BJ (cell line): ENCODE data around the gene AUH. TPM values are rescaled to one million over a fixed set of nuclear protein-coding genes. Genes with fewer than 3 reads are reported as not detected.

Experiments
- CTCF ChIA-PET: fragments of 350-600 bp; formaldehyde crosslinking; extraction: SDS; loops from one replicate; lab custom pipeline; 2021; ENCODE audit warnings: antibody characterized with exemption, inconsistent platforms; lab: Yijun Ruan, JAX
- POLR2A ChIA-PET: fragments of 300-600 bp; sonication (Branson Sonifier 250); formaldehyde crosslinking; extraction: SDS; loops from one replicate; lab custom pipeline; 2021; ENCODE audit warnings: antibody characterized with exemption; lab: Charles Lee
- DNase-seq: peaks from one replicate; pipeline ENCODE4 v3.0.0-alpha.2; 2011; ENCODE audit warnings: low read depth
- H3K27me3 ChIP-seq: 2 replicates; pipeline ENCODE4 v1.6.0; 2011; ENCODE audit warnings: low read length; ENCODE audit not compliant: control insufficient read depth, insufficient read depth
- H3K36me3 ChIP-seq: 2 replicates; pipeline ENCODE4 v1.5.1; 2011; ENCODE audit warnings: low read length; ENCODE audit not compliant: control insufficient read depth, insufficient read depth
- H3K4me3 ChIP-seq: 2 replicates; pipeline ENCODE4 v1.5.1; 2011; ENCODE audit warnings: low read depth, mild to moderate bottlenecking, control low read depth, low read length
- polyA plus RNA-seq: library from polyadenylated mRNA; depleted of rRNA; stranded (reverse); fragments of >200 nt; gene quantifications from 2 replicates; pipeline ENCODE4 v1.2.3, GENCODE V29; 2011
- TF ChIP-seq, protein P1 (sequence below): IDR thresholded peaks from 2 replicates; pipeline ENCODE4 v1.5.1; 2011; ENCODE audit warnings: low read depth, mild to moderate bottlenecking, control low read depth, inconsistent platforms, low read length, moderate library complexity; ENCODE audit not compliant: insufficient read depth

AUH gene
- polyA plus RNA-seq, 1 experiment: 4.1 TPM

DNA sequence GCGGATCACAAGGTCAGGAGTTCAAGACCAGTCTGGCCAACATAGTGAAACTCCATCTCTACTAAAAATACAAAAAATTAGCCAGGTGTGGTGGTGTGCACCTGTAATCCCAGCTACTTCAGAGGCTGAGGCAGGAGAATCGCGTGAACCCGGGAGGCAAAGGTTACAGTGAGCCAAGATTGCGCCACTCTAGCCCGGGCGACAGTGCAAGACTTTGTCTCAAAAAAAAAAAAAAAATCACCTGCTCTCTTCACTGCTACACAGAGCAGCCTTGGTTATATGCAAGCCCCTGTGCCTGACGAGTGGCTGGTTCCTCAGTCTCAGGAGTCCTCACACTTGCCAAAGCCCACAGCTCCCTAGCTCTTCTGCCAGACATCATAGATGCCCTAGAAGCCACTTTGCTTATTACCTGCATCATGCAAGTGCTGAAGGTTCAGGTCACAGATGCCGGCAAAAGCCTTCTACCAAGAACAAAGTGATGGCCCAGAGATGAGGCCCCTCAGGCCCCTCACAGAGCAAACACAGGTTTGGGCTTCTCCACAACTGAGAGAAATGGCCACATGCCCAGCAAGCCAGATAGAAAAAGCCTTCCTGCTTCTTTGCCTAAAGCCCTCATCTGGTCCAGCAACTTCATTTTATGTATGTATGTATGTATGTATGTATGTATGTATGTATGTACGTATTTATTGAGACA, 176.4 kb downstream of the AUH start:
- ChIA-PET CTCF (interaction anchor here (0.7 to 1.6 kb wide), 2 partner anchors 10 to 12 kb away, joined by 3 read pairs; no protein-coding TSS in a partner anchor), POLR2A (no interaction called here)
- no peaks in the 10 kb centered on the region for H3K36me3 ChIP-seq
- no peaks in the 10 kb centered on the region for H3K27me3 ChIP-seq
- TF ChIP-seq, protein P1, sequence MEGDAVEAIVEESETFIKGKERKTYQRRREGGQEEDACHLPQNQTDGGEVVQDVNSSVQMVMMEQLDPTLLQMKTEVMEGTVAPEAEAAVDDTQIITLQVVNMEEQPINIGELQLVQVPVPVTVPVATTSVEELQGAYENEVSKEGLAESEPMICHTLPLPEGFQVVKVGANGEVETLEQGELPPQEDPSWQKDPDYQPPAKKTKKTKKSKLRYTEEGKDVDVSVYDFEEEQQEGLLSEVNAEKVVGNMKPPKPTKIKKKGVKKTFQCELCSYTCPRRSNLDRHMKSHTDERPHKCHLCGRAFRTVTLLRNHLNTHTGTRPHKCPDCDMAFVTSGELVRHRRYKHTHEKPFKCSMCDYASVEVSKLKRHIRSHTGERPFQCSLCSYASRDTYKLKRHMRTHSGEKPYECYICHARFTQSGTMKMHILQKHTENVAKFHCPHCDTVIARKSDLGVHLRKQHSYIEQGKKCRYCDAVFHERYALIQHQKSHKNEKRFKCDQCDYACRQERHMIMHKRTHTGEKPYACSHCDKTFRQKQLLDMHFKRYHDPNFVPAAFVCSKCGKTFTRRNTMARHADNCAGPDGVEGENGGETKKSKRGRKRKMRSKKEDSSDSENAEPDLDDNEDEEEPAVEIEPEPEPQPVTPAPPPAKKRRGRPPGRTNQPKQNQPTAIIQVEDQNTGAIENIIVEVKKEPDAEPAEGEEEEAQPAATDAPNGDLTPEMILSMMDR: no peak
- no peak overlapping the region for H3K4me3 ChIP-seq
- DNase-seq: no peak

DNA sequence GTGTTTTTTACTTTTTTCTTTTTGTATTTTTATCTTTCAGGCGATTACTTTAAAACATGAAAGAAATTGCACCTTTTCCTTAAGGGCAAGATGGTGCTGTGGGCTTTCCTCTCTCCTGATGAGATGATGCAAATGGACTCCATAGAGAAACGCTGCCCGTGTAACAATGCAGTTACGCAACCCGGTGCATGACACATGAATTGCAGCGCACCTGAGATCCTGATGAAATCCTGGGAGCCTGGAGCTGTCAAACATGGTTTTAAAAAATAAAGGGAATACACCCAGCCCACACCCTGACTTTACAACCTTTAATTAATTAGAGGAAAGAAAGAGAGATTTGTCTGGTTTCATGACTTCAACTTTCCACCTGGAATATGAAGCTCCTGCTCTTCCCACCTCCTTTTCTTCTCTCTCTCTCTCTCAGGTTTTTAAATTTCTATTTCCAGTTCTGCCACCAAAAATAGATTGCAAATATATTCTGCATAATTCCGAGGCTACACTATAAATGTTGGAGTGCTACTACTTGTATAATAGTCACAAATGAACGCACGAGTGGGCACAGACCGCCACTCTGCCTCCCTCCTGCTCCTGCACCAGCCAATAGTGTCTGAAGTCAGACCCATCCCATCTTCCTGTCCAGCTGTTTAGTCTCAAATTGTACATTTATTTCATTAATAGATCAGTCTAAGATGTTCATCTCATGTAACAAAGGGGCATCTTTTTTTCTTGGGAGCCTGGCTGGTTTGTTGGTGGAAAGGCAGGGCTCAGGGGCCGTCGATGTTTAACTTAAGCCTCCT, 179.1 kb downstream of the AUH start:
- no peak overlapping the region for H3K4me3 ChIP-seq
- CTCF ChIA-PET: interaction anchor here (1.0 kb wide), 1 partner anchor 43 kb away, joined by 4 read pairs; no protein-coding TSS in a partner anchor
- H3K27me3 ChIP-seq: no peaks in the 10 kb centered on the region
- H3K36me3 ChIP-seq: no peaks in the 10 kb centered on the region
- TF ChIP-seq, protein P1: no peak
- POLR2A ChIA-PET: no interaction called here
- DNase-seq: no peak

DNA sequence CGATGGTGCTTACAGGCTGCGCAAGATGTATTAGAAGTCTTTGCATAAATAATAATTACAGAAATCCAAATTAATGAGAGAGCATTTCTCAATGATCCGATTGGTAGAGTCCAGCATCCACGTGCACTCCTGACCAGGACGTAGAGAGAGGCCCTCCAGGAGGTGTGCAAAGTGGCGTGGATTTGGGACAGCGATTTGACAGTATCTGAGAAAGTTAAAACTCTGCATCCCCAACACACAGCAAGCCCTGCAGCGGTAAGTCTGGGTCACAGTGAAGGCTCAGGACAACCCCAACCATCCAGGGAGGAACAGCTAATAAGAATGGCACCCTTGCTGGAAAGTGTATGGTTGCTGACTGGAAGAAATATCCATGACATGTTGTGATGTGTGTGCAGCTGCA, 180.2 kb downstream of the AUH start:
- ChIA-PET CTCF (interaction anchor here (0.7 kb wide), 1 partner anchor 29 kb away, joined by 3 read pairs; no protein-coding TSS in a partner anchor), POLR2A (no interaction called here)
- H3K27me3 ChIP-seq: no peaks in the 10 kb centered on the region
- no peaks in the 10 kb centered on the region for H3K36me3 ChIP-seq
- DNase-seq: no peak
- no peak overlapping the region for H3K4me3 ChIP-seq
- TF ChIP-seq, protein P1: no peak

DNA sequence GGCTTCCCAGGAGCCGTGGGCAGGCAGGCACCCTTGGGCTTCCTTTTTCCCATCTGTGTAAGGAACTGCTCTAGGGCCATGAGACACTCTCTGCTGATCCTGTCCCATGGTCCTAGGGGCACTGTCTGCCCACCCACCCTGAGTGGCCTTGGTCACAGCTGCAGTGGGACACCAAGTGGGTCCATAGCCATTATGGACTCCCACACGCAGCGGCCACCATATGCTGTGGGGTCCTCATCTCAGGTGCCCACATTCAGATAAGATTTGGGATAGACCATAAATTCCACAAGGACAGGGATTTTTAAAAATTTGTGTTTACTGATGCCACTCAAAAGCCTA, 180.8 kb downstream of the AUH start:
- Histone ChIP-seq H3K4me3 (no peak overlapping the region), H3K36me3 (no peaks in the 10 kb centered on the region), H3K27me3 (no peaks in the 10 kb centered on the region)
- TF ChIP-seq, protein P1: no peak
- POLR2A ChIA-PET: no interaction called here
- CTCF ChIA-PET: no interaction called here
- no peak for DNase-seq

DNA sequence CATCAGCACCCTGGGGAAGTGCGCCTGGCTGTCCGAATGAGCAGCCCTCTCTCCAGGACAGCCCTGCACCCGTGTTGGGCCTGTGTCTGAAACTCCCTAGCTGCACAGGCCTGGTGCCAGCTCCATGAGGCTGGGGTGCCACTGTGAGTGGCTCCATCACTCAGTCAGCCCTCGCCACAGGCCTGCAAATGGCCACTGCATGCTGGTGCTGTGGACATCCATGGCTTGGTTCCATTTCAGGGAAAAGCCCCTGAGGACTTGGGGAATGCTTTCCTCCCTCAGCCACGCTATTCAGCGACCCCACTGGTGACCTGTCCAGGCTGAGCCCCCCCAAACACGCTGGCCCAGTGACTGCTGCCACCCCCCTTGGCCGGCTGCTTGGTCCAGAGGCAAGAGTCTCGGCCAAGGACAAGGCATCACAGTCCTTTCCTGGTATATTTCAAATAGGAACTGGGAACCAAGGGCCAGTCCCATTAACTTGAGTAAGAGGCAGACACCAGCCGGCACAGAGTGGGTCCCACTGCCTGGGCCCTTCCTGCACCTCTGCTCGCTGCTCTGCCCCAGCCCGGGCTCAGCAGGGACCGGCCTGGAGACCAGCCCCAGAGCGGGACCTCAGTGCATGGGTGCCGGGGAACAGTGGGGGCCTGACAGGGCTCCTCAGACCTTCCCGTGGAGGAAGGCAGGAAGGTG, 181.3 kb downstream of the AUH start:
- POLR2A ChIA-PET: no interaction called here
- TF ChIP-seq, protein P1: no peak
- DNase-seq: no peak

More for the DNA sequence above, 181.3 kb downstream of the AUH start:
- H3K27me3 ChIP-seq: no peaks in the 10 kb centered on the region
- H3K4me3 ChIP-seq: no peak overlapping the region
- H3K36me3 ChIP-seq: no peaks in the 10 kb centered on the region
- CTCF ChIA-PET: no interaction called here
